NT2/D1 (cell line): ENCODE data around the gene STAP2.

Experiments
- SUZ12 ChIP-seq: IDR thresholded peaks from 2 replicates; pipeline ENCODE4 v1.6.1; 2011; ENCODE audit not compliant: insufficient read length, insufficient read depth; ENCODE audit errors: extremely low read depth
- YY1 ChIP-seq: IDR thresholded peaks from 2 replicates; pipeline ENCODE4 v1.6.1; 2011; ENCODE audit not compliant: insufficient read length, insufficient read depth
- ZNF274 ChIP-seq: IDR thresholded peaks from 2 replicates; pipeline ENCODE4 v1.6.1; 2011; ENCODE audit warnings: mild to moderate bottlenecking, low read depth, low read length

DNA sequence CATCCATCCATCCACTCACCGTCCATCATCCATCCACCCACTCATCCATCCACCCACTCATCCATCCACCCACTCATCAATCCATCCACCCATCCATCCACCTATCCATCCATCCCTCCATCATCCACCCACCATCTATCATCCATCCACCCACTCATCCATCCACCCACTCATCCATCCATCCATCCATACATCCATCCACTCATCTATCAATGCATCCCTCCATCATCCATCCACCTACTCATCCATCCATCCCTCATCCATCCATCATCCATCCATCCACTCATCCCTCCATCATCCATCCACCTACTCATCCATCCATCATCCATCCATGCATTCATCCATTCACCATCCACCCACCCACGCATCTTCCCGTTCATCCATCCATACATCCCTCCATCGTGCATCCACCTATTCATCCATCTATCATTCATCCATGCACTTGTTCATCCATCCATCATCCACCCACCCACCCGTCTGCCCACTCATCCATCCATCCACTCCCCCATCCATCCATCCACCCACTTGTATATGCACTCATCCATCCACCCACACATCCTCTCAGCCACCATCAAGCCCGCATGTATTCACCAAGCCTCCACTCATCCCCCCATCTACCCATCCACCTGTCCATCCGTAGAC lies 3.6 kb downstream of the STAP2 start:
- TF ChIP-seq YY1, result no peak
- TF ChIP-seq SUZ12, result no peak
- no peak for TF ChIP-seq ZNF274
